ENCODE measurements around the gene ANKRD24. TPM values are rescaled to one million over a fixed set of nuclear protein-coding genes. Genes with fewer than 3 reads are reported as not detected.

The ANKRD24 gene
- total and polyA plus RNA-seq, 2 of the 13 experiments (the other 11 are each of a cell fraction or from before 2014, with no cell fraction given): 0.13 to 0.24 TPM

DNA sequence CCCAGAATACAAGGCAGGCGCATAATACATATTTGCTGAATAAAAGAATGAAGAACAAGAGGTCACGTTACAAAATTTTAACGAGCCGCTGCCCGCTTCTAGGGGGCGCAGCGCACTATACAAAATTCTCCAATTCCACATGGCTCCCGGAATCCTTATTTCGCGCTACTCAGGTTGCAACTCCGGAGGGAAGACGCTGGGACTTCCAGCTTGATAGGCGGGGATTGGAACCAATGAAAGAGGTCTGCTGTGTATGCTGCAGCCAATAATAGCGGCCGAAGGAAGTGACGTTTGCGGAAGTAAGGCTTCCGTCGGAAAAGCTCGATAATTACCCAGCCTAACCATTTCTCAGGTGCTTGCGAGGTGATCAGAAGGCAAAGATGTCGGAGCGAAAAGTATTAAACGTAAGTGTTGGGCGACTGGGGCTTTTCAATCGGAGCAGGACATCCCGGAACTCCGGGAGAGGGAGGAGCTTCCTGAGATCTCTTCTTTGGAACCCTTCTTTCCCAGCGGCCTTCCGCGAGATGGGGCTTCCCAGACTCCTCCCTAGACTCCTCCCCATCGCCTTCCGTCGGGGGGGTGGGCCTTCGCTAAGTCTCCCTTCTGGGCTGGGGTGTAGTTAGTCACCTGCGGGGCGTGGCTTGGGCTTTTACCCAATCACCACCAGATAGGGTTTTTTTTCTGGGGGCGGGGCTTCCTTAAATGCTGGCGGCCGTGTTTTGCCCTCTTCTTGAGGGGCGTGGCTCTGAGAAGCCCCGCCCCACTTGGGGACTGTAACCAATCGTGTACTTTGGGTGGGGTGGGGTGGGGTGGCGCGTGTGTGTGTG is 64.5 kb downstream of the ANKRD24 start, which contains the start of gene YJU2 (continued):
- TF ChIP-seq SMAD1 (CRISPR knock-in tag; IDR thresholded peaks at IDR 0.05; ENCODE audit: borderline replicate concordance, low read depth) (0 out of 2 replicates have a peak, but pooled peaks have one; percentile 55), KAT8 (CRISPR knock-in tag; IDR thresholded peaks at IDR 0.05) (peak; percentile 100), ZNF235 (CRISPR knock-in tag; IDR thresholded peaks at IDR 0.05; ENCODE audit: borderline replicate concordance) (0 out of 2 replicates have a peak, but pooled peaks have one; percentile 44), RFXAP (CRISPR knock-in tag; IDR thresholded peaks at IDR 0.05; ENCODE audit: borderline replicate concordance) (peak; percentile 83; the same call in 1 of the 2 replicates), KLF11 (CRISPR knock-in tag; IDR thresholded peaks at IDR 0.05) (peak; percentile 76; the same call in 1 of the 2 replicates), ZBTB38 (CRISPR knock-in tag; IDR thresholded peaks at IDR 0.05) (peak; percentile 63; the same call in 1 of the 2 replicates), HHEX (CRISPR knock-in tag; IDR thresholded peaks at IDR 0.05) (no peak), ZNF607 (CRISPR knock-in tag; IDR thresholded peaks at IDR 0.05; ENCODE audit: borderline replicate concordance) (0 out of 2 replicates have a peak, but pooled peaks have one; percentile 40), TAF1 (CRISPR knock-in tag; IDR thresholded peaks at IDR 0.05) (peak; percentile 57; the same call in 1 of the 2 replicates), GATA4 (IDR thresholded peaks at IDR 0.05; ENCODE audit: borderline replicate concordance, low read depth) (0 out of 2 replicates have a peak, but pooled peaks have one; percentile 22), ZFAT (CRISPR knock-in tag; conservative IDR thresholded peaks at IDR 0.05) (no peak), ZNF766 (CRISPR knock-in tag; IDR thresholded peaks at IDR 0.05; ENCODE audit: borderline replicate concordance) (peak; percentile 51; the same call in 1 of the 2 replicates), ZNF451 (CRISPR knock-in tag; IDR thresholded peaks at IDR 0.05) (no peak)
- TF ChIP-seq, protein P1, sequence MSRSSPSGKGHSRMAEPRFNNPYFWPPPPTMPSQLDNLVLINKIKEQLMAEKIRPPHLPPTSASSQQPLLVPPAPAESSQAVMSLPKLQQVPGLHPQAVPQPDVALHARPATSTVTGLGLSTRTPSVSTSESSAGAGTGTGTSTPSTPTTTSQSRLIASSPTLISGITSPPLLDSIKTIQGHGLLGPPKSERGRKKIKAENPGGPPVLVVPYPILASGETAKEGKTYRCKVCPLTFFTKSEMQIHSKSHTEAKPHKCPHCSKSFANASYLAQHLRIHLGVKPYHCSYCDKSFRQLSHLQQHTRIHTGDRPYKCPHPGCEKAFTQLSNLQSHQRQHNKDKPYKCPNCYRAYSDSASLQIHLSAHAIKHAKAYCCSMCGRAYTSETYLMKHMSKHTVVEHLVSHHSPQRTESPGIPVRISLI (CRISPR knock-in tag; IDR thresholded peaks at IDR 0.05; ENCODE audit: borderline replicate concordance): peak; percentile 94
- TF ChIP-seq, protein P2, sequence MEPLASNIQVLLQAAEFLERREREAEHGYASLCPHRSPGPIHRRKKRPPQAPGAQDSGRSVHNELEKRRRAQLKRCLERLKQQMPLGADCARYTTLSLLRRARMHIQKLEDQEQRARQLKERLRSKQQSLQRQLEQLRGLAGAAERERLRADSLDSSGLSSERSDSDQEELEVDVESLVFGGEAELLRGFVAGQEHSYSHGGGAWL (CRISPR knock-in tag; IDR thresholded peaks at IDR 0.05): peak; percentile 34; the same call in 1 of the 2 replicates
- TF ChIP-seq, protein P3, sequence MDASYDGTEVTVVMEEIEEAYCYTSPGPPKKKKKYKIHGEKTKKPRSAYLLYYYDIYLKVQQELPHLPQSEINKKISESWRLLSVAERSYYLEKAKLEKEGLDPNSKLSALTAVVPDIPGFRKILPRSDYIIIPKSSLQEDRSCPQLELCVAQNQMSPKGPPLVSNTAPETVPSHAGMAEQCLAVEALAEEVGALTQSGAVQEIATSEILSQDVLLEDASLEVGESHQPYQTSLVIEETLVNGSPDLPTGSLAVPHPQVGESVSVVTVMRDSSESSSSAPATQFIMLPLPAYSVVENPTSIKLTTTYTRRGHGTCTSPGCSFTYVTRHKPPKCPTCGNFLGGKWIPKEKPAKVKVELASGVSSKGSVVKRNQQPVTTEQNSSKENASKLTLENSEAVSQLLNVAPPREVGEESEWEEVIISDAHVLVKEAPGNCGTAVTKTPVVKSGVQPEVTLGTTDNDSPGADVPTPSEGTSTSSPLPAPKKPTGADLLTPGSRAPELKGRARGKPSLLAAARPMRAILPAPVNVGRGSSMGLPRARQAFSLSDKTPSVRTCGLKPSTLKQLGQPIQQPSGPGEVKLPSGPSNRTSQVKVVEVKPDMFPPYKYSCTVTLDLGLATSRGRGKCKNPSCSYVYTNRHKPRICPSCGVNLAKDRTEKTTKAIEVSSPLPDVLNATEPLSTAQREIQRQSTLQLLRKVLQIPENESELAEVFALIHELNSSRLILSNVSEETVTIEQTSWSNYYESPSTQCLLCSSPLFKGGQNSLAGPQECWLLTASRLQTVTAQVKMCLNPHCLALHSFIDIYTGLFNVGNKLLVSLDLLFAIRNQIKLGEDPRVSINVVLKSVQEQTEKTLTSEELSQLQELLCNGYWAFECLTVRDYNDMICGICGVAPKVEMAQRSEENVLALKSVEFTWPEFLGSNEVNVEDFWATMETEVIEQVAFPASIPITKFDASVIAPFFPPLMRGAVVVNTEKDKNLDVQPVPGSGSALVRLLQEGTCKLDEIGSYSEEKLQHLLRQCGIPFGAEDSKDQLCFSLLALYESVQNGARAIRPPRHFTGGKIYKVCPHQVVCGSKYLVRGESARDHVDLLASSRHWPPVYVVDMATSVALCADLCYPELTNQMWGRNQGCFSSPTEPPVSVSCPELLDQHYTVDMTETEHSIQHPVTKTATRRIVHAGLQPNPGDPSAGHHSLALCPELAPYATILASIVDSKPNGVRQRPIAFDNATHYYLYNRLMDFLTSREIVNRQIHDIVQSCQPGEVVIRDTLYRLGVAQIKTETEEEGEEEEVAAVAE (CRISPR knock-in tag; IDR thresholded peaks at IDR 0.05; ENCODE audit: borderline replicate concordance): peak; percentile 53; the same call in 1 of the 2 replicates
- TF ChIP-seq, protein P4, sequence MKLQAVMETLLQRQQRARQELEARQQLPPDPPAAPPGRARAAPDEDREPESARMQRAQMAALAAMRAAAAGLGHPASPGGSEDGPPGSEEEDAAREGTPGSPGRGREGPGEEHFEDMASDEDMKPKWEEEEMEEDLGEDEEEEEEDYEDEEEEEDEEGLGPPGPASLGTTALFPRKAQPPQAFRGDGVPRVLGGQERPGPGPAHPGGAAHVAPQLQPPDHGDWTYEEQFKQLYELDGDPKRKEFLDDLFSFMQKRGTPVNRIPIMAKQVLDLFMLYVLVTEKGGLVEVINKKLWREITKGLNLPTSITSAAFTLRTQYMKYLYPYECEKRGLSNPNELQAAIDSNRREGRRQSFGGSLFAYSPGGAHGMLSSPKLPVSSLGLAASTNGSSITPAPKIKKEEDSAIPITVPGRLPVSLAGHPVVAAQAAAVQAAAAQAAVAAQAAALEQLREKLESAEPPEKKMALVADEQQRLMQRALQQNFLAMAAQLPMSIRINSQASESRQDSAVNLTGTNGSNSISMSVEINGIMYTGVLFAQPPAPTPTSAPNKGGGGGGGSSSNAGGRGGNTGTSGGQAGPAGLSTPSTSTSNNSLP (IDR thresholded peaks at IDR 0.05; ENCODE audit: low read depth, low read length): 0 out of 2 replicates have a peak, but pooled peaks have one; percentile 62
- TF ChIP-seq, protein P5, sequence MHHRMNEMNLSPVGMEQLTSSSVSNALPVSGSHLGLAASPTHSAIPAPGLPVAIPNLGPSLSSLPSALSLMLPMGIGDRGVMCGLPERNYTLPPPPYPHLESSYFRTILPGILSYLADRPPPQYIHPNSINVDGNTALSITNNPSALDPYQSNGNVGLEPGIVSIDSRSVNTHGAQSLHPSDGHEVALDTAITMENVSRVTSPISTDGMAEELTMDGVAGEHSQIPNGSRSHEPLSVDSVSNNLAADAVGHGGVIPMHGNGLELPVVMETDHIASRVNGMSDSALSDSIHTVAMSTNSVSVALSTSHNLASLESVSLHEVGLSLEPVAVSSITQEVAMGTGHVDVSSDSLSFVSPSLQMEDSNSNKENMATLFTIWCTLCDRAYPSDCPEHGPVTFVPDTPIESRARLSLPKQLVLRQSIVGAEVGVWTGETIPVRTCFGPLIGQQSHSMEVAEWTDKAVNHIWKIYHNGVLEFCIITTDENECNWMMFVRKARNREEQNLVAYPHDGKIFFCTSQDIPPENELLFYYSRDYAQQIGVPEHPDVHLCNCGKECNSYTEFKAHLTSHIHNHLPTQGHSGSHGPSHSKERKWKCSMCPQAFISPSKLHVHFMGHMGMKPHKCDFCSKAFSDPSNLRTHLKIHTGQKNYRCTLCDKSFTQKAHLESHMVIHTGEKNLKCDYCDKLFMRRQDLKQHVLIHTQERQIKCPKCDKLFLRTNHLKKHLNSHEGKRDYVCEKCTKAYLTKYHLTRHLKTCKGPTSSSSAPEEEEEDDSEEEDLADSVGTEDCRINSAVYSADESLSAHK (CRISPR knock-in tag; IDR thresholded peaks at IDR 0.05; ENCODE audit: borderline replicate concordance): 0 out of 2 replicates have a peak, but pooled peaks have one; percentile 12
